ENCODE data around the gene KIAA1191.

The KIAA1191 gene

DNA sequence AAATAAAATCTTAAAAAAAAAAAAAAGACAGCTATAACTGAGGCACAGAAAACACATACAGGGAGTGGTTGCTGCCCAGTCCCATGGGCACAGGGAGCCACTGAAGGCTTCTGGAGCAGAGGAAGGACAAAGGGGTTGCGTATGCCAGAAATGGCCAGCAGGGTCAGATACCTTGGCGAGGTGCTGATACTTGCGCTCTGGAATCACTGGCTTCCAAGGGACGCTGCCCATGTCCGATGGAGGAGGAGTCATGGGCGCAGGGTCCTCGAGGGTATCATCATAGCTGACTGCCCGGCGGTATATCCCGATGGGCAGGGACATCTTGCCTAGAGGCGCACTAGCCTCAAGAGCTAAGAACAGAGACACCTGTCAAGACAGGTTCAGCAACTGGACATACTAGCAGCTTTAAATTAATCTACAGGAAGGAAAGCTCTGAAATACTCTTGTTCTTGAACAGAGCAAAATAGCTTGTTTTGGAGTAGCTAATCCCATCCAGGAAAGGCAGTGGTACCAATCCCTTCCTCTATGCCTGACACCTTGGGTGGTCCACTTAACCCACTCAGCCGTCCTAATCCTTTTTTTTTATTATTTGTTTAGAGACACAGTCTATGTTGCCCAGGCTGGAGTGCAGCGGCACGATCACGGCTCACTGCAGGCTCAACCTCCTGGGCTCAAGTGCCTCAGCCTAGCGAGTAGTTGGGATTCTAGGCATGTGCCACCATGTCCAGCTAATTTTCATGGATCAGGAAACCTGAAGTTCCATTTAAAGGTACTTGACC lies 6.0 kb downstream of the KIAA1191 start:
- no peak for TF ChIP-seq TAF1 (IDR thresholded peaks at IDR 0.05; ENCODE audit: borderline replicate concordance, insufficient read depth, low read length)
- no peak for TF ChIP-seq POLR2AphosphoS5 (IDR thresholded peaks at IDR 0.05; ENCODE audit: low read depth, low read length)

GRCh38 chr5:176353533-176353932 lies 8.0 kb downstream of the KIAA1191 start:
- TF ChIP-seq REST (IDR thresholded peaks at IDR 0.05; ENCODE audit: insufficient read depth in 1 of 2, low read depth in 2 of 2, low read length in 2 of 2) = no peak
- TF ChIP-seq POLR2AphosphoS5 (IDR thresholded peaks at IDR 0.05; ENCODE audit: low read depth, low read length) = no peak
- no peak for TF ChIP-seq FOXP2 (optimal IDR thresholded peaks at IDR 0.05; ENCODE audit: borderline replicate concordance, extremely low read depth, extremely low read length, insufficient read depth)
- TF ChIP-seq SIN3A (IDR thresholded peaks at IDR 0.05; ENCODE audit: borderline replicate concordance, insufficient read depth, low read length) = no peak
- no peak for TF ChIP-seq TAF1 (IDR thresholded peaks at IDR 0.05; ENCODE audit: borderline replicate concordance, insufficient read depth, low read length)

GRCh38 chr5:176352116-176352878 lies 9.3 kb downstream of the KIAA1191 start:
- TF ChIP-seq SIN3A (IDR thresholded peaks at IDR 0.05; ENCODE audit: borderline replicate concordance, insufficient read depth, low read length) (no peak), TAF1 (IDR thresholded peaks at IDR 0.05; ENCODE audit: borderline replicate concordance, insufficient read depth, low read length) (no peak), REST (IDR thresholded peaks at IDR 0.05; ENCODE audit: insufficient read depth in 1 of 2, low read depth in 2 of 2, low read length in 2 of 2) (no peak), POLR2AphosphoS5 (IDR thresholded peaks at IDR 0.05; ENCODE audit: low read depth, low read length) (no peak), FOXP2 (optimal IDR thresholded peaks at IDR 0.05; ENCODE audit: borderline replicate concordance, extremely low read depth, extremely low read length, insufficient read depth) (no peak)

GRCh38 chr5:176350416-176350815 lies 11.1 kb downstream of the KIAA1191 start:
- TF ChIP-seq FOXP2 (optimal IDR thresholded peaks at IDR 0.05; ENCODE audit: borderline replicate concordance, extremely low read depth, extremely low read length, insufficient read depth) (no peak), POLR2AphosphoS5 (IDR thresholded peaks at IDR 0.05; ENCODE audit: low read depth, low read length) (no peak), REST (IDR thresholded peaks at IDR 0.05; ENCODE audit: insufficient read depth in 1 of 2, low read depth in 2 of 2, low read length in 2 of 2) (no peak)

- TF ChIP-seq SIN3A (IDR thresholded peaks at IDR 0.05; ENCODE audit: borderline replicate concordance, insufficient read depth, low read length) (no peak), POLR2AphosphoS5 (IDR thresholded peaks at IDR 0.05; ENCODE audit: low read depth, low read length) (no peak), TAF1 (IDR thresholded peaks at IDR 0.05; ENCODE audit: borderline replicate concordance, insufficient read depth, low read length) (no peak)
These were observed 18.7 kb downstream of the KIAA1191 start for GRCh38 chr5:176342766-176343458.

DNA sequence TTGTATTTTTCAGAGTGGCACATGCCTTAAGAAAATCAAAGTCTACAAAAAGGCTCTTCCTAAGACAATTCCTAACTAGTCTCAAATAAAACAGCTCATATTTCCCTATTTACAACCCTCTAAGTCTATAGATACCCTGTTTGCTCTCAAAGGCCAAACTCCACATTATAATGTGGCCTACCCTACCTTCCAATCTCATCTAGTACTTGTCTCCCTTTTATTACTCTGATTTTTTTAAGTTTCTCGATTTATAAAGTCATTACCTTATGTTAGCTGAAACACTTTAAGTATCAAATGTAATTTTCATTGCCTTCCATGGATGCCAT lies 19.4 kb downstream of the KIAA1191 start:
- TF ChIP-seq POLR2AphosphoS5 (IDR thresholded peaks at IDR 0.05; ENCODE audit: low read depth, low read length) = no peak
- TF ChIP-seq SIN3A (IDR thresholded peaks at IDR 0.05; ENCODE audit: borderline replicate concordance, insufficient read depth, low read length) = no peak
- TF ChIP-seq TAF1 (IDR thresholded peaks at IDR 0.05; ENCODE audit: borderline replicate concordance, insufficient read depth, low read length) = no peak
- TF ChIP-seq FOXP2 (optimal IDR thresholded peaks at IDR 0.05; ENCODE audit: borderline replicate concordance, extremely low read depth, extremely low read length, insufficient read depth) = no peak
- TF ChIP-seq REST (IDR thresholded peaks at IDR 0.05; ENCODE audit: insufficient read depth in 1 of 2, low read depth in 2 of 2, low read length in 2 of 2) = no peak

Measured in PFSK-1 (cell line).